Middle frontal gyrus (tissue), 1 donor: ENCODE measurements around the gene SLC7A8.
"Not testable (repeated sequence)": the region's sequence is repeated elsewhere in the genome, so short reads cannot be mapped to it uniquely, and the experiment has no call there.

ENCODE experiments used
- DNase-seq: peaks from one replicate; pipeline ENCODE4 v3.0.0-alpha.2; 2015; ENCODE audit warnings: low spot score; ENCODE audit errors: extremely low spot score

SLC7A8 gene

GRCh38 chr14:23183479-23183878 is at the start of gene SLC7A8:
Gene SLC7A8 (minus strand): TSS chr14:23183660. CDS start chr14:23182914, 746 bp downstream.
- DNase-seq = no peak

DNA sequence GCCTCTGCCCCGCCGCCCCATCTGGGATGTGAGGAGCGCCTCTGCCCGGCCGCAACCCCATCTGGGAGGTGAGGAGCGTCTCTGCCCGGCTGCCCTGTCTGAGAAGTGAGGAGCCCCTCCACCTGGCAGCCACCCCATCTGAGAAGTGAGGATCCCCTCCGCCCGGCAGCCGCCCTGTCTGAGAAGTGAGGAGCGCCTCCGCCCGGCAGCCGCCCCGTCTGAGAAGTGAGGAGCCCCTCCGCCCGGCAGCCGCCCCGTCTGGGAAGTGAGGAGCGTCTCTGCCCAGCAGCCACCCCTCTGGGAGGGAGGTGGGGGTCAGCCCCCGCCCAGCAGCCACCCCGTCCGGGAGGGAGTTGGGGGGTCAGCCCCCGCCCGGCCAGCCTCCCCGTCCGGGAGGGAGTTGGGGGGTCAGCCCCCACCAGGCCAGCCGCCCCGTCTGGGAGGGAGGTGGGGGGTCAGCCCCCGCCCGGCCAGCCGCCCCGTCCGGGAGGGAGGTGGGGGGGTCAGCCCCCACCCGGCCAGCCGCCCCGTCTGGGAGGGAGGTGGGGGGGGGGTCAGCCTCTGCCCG is 48.9 kb upstream of the SLC7A8 start:
- DNase-seq = not testable (repeated sequence)

DNA sequence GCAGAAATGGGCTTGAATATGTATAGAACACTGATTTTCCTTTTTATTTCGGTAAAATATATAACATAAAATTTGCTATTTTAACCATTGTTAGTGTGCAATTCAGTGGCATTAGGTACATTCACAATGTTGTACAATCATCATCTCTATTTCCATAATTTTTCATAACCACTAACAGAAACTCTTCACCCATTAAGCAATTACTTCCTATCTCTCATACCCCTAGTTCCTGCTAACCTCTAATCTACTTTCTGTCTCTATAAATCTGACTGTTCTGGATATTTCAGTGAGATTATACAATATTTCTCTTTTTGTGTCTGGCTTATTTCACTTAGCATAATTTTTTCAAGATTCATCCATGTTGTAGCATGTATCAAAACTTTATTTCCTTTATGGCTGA is 45.4 kb upstream of the SLC7A8 start:
- DNase-seq = no peak

DNA sequence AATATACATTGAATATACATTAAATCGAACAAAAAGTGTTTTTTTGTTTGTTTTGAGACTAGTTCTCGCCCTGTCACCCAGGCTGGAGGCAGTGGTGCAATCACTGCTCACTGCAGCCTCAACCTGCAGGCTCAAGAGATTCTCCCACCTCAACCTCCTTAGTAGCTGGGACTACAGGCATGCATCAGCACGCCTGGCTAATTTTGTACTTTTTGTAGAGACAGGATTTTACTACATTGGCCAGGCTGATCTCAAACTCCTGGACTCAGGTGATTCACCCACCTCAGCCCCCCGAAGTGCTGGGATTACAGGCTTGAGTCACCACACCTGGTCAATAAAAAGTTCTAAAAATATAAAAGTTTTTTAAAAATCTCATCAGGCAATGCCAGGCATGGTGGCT is 44.1 kb upstream of the SLC7A8 start:
- no peak for DNase-seq

DNA sequence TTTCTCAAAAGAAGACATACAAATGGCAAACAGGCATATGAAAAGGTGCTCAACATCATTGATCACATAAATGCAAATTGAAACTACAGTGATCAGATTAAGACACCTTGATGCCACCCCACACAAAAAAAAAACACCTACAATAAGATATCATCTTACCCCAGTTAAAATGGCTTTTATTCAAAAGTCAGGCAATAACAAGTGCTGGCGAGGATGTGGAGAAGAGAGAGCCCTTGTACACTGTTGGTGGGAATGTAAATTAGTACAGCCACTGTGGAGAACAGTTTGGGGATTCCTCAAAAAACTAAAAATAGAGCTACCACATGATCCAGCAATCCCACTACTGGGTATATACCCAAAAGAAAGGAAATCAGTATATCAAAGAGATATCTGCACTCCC is 41.5 kb upstream of the SLC7A8 start:
- not testable (repeated sequence) for DNase-seq

DNA sequence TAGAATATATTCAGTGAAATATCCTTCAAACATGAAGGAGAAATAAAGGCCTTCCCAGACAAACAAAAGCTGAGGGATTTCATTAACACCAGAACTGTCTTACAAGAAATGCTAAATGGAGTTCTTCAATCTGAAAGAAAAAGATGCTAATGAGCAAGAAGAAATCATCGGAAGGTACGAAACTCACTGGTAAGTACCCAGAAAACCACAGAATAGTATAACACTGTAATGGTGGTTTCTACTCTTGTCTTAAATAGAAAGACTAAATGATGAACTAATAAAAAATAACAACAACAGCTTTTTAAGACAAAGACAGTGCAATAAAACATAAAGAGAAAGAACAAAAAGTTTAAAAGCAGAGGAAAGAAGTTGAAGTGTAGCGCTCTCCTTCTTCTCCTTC is 35.6 kb upstream of the SLC7A8 start:
- DNase-seq = no peak

DNA sequence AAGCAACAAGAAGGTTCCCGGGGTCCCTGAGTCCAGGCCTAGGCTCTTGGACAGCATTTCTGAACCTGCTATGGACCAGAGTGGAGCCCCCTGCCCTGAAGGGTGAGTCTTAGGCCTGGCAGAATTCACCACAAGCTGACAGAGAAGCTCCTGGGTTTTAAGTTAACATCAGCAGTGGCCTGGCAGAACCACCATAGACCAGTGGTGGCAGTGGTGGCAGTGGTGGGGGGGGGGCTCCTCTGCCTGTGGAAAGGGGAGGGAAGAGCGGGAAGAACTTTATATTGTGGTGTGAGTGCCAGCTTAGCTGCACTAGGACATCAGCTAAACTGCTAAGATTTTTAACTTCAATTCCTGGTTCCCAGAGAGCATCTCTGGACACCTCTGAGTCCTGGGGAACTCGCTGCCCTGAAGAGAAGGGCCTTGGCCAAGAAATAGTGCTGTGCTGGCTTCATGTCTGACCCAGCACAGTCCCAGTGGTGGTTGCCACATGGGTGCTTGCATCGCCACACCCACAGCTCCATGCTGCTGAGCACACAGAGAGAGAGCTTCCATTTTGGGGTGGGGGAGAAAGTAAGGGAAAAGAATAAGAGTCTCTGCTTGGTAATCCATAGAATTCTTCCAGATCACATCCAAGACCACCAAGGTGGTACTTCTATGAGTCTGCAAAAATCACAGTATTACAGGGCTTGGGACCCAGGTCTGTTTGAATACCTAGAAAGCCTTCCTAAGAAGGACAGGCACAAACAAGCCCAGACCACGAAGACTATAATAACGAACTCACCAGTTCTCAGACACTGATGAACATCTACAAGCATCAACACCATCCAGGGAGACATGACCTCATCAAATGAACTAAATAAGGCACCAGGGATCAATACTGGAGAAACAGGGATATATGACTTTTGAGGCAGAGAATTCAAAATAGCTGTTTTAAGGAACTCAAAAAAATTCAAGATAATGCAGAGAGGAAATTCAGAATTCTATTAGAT is 33.9 kb upstream of the SLC7A8 start:
- DNase-seq = no peak

DNA sequence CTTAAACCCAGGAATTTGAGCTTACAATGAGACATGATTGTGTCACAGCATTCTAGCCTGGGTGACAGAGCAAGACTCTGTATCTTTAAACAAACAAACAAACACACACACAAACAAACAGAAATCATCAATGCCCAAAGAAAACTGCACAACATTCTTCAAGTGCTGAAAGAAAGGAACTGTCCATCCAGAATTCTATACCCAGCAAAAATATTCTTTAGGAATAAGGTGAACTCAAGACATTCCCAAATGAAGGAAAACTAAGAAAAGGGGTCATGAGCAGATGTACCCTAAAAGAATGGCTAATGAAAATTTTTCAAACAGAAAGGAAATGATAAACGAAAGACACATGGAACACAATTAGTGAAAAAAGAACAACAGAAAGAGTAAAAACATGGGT is 32.0 kb upstream of the SLC7A8 start:
- DNase-seq = no peak

DNA sequence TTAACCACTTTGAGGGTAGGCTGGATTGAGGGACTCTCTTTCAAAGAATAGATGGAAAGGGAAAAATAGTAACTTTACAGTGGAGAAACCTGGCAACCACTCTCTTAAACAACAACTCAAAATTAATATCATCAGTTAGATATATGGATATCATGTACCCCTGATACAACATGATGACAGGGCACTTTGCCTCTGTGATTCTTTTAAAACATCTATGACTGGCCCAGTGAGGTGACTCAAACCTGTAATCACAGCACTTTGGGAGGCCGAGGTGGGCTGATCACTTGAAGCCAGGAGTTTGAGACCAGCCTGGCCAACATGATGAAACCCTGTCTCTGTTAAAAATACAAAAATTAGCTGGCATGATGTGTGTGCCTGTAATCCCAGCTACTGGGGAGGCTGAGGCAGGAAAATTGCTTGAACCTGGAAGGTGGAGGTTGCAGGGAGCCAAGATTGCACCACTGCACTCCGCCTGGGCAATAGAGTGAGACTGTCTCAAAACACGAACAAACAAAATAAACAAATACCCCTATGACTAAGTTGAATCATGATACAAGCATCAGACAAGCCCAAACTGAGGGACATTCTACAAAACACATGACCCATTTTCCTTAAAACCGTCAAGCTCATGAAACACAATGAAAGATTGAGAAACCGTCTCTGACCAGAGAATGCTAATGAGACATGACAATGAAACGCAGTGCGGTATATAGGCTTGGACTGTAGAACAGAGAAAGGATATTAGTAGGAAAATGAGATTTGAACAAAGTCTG is 26.4 kb upstream of the SLC7A8 start:
- no peak for DNase-seq

GRCh38 chr14:23208324-23208723 is 24.9 kb upstream of the SLC7A8 start:
- no peak for DNase-seq

- DNase-seq = no peak
These were observed 23.7 kb upstream of the SLC7A8 start for GRCh38 chr14:23207146-23207540.

GRCh38 chr14:23206422-23207145 is 23.1 kb upstream of the SLC7A8 start:
- DNase-seq = no peak

- DNase-seq = no peak
These were observed 18.5 kb upstream of the SLC7A8 start for GRCh38 chr14:23202001-23202400.

GRCh38 chr14:23199141-23199540 is 15.7 kb upstream of the SLC7A8 start:
- DNase-seq = not testable (repeated sequence)

DNA sequence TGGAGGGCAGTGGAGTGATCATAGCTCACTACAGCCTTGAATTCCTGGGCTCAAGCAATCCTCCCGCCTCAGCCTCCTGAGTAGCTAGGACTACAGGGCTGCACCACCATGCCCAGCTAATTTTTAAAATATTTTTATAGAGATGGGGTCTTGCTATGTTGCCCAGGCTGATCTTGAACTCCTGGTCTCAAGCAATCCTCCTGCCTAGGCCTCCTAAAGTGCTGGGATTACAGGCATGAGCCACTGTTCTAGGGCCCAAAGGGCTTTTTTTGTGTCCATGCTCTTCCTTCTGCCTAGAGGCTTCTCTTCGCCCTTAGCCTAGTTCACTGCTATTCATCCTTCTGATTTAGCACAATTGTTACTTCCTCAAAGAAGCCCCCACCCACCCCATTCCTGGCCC is 13.0 kb upstream of the SLC7A8 start:
- not testable (repeated sequence) for DNase-seq

DNA sequence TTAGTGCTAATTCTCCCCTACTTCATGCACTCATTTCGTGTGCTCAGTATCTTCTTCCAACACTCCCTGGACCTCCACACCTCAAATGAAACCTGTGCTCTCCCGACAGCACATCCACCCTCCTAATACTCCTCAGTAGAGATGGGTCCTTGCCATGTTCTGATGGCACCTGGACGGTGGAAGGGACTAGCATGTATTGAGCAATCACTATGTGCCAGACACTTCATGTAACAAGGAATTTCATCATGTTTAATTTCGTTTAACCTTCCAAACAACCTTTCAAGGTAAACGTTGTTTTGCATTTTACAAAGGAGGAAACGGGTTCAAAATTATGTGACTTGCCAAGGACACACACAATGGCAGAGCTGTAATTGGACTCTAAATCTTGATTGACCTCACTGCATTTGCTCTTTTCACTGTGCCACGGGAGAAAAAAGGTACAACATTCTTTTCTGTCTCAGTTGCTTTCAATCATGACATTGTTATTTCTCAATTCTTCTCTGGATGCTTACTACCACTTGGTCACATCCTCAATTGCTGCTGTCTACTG is 12.2 kb upstream of the SLC7A8 start:
- no peak for DNase-seq

DNA sequence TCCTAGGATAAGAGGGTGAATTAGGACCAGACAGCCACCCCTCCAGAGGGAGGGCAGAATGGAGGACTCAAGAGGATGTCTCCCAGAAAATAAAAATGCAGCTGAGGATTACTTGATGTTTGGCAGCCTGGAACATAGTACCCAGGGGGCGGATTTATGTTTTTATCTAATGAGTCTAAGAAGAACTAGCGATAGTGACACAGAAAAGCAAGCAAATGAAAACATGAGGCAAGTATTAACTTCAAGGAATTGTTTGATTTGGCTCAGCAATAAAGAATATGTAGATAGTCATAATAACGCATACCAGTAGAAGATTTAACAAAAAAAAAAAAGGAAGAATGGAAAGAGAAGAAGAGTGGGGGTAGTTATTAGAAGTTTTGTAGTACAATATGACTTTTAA is 10.0 kb upstream of the SLC7A8 start:
- DNase-seq = no peak

DNA sequence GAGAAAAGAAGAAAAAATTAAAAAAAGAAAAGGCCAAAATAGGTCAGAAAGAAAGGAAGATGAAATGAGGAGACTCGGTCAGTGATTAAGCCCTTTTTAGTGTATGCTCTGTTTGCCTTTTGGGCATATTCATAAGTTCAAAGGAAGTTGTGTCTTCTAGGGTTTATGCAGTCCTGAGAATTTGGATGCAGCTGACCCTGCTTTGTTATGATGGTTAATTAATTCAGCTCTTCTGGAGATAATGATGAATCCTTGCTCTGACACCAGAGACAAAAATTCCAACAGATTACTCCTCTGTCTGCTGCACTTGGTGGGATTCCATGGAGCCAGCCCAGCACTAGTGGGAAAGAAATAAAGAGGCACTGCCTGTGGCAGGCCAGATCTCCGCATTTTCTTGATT is 4.5 kb upstream of the SLC7A8 start:
- no peak for DNase-seq

- peak; percentile 31 for DNase-seq
These were observed 3.6 kb upstream of the SLC7A8 start for GRCh38 chr14:23186913-23187654.

DNA sequence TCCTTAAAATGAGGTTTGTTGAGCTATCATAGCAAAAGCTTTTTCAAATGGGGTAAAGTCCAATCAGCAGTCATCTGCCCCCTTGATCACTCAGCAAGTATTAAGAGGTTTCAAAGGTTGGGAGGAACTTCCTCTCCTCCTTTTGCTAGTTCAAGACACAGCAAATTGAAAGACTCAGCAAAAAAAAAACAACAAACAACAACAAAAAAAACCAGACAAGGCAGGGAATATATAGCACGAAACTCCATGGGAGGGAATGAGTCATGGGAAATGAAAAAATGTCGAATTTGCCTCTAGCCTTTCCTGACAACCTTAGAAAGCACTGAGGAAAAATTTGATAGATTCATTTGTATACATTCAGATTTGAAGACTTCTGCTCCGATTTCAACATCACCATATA is 1.6 kb upstream of the SLC7A8 start:
- DNase-seq = no peak

DNA sequence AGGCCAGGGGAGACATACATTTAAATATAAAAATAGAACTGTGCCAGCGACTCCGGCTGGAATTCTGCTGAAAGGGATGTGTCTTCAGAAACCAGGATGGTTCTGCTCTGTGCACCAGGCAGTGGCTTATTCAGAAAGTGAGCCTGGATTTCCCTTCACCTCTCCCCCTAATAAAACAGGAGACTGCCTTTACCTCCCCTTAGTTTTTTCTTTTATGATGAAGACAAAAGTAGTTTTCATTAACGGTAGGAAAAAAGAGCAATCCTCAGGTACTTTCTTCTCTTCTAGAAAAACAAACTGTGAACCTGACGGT is 346 bp downstream of the SLC7A8 start:
- no peak for DNase-seq
